NCI-H1048 (cell line): Measurements from ENCODE around the gene PIK3C2B.
"Not testable (repeated sequence)": the region's sequence is repeated elsewhere in the genome, so short reads cannot be mapped to it uniquely, and the experiment has no call there.

Source experiments
- DNase-seq: peaks from one replicate; lab custom pipeline; 2025; lab: John Stamatoyannopoulos, UW

The PIK3C2B gene

DNA sequence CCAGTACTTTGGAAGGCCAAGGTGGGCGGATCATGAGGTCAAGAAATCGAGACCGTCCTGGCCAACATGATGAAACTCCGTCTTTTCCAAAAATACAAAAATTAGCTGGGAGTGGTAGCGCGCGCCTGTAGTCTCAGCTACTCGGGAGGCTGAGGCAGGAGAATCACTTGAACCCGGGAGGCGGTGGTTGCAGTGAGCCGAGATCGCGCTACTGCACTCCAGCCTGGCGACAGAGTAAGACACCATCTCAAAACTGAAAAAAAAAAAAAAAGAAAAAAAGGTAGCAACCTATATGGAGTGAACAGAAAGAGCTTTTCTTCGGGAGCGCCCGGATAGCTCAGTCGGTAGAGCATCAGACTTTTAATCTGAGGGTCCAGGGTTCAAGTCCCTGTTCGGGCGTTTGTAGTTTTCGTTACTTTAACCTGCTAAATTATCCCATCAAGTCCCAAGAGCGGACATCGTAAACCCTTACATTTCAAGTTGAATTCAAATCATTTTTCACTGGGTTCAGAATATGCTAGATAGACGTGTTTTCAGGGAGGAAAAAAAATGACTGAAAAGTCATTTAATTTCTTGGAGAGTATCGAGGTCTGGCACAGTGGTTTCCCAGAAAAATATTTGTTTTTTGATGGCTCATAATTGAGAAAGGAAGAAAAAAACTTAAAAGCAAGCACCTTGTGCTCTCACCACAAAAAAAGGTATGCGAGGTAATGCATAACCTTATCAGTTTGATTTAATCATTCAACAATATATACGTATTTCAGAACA lies 11.8 kb upstream of the PIK3C2B start:
- peak; percentile 84 for DNase-seq

- DNase-seq, result no peak
Observed at GRCh38 chr1:204505674-204506200, 11.1 kb upstream of the PIK3C2B start.

DNA sequence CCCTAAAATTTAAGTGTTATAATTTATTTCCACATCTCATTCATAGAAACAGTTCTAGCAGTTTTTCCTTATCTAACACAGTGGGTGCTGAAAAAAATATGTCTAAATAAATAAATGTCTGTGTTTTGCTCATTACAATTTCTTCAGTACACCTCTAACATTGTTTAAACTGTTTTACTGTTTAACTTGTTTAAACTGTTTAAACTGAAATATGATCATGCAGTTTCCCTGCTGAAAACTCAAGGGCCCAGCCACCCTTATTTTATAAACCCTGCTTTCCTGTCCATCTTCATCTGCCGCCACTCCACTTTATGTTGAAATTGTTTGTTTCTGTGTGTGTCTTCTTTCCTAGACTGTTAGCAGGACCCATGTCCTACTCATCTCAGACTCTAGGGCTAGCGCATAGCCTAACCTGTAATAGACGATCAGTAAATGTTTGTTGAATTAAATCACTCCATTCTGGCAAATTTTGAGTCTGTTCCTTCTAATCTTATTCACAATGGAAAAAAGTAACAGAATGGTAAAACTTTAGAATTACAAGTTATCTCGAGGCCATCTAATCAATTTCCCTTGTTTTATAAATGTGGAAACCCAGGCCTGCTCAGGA lies 9.4 kb upstream of the PIK3C2B start:
- no peak for DNase-seq

DNA sequence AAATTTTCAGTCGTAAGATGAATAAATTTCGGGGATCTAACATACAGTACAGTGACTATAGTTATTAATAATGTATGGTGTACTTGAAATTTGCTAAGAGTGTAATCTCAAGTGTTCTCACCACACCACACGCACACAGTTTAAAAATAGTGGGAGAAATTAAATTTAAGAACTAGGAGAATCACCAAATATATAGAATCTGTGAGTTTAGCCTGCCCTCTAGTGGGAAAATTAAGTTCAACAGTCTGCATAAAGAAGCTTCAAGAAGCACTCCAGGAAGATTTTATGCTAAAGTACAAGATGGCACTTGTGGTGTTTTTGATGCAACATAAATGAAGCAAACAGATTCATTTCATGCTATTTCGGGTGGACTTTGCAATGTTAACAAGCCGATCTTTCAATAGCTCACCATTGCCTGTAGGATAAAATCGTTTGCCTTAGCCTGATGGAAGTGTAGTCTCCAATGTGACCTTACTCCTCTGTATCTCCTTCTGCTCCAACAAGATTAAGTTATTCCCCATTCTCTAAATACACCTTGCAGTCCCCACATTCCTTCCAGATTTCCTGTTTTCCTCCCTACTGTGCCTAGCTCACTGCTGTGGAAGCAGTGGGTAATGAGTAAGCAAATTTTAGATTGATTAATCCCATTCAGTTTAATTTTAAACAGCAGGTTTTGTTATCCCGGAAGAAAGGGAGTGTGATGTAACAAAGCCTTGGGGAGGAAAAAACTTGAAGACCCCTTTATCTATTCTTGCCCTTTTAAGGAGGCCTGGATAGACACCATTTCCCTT lies 8.7 kb upstream of the PIK3C2B start:
- DNase-seq, result peak; percentile 54

DNA sequence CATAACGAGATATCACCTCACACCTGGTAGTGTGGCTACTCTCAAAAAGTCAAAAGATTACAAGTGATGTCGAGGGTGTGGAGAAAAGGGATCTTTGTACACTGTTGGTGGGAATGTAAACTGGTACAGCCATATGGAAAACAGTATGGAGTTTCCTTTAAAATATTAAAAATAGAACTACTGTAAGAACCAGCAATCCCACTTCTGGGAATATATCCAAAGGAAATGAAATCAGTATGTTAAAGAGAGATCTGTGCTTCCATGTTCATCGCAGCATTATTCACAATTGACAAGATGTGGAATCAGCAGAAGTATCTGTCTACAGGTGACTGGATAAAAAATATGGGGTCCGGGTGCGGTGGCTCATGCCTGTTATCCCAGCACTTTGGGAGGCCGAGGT lies 7.6 kb upstream of the PIK3C2B start:
- no peak for DNase-seq

GRCh38 chr1:204499511-204500468 lies 5.2 kb upstream of the PIK3C2B start:
- no peak for DNase-seq

DNA sequence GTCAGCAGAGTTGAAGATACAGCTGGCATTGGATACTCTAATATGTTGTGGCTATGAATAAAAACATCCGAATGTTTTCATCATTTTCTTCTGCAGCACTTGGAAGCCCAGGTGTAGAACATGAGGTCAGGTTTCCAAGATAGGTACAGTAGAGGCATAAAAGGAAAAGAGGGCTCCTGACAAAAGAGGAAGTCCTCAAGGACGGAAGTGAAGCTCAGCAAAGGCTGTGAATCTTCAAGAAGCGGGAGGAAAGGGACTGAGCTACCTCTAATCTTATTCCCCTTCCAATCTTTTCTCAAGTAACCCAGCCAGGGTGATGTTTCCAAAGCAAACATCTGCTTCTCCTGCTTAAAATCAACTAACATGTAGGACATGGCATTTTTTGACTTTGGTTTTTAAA lies 4.4 kb upstream of the PIK3C2B start:
- DNase-seq, result no peak

DNA sequence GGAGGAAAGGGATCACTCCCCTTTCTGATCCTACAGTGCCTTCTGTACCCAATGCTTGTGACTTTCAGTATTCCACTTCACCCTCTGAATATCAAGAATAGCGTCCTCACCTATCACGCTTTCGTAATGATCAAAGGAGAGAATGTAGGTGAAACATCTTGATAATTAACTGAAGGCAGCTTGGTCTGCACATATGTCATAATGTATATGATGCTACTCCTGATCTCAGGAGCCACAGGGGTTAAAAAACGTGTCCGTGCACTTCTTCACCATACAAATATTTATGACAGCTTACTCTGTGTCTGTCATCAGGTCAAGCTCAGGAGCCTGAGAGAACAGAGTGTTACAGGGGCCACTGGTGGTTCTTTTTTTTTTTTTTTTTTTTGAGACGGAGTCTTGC lies 1.2 kb upstream of the PIK3C2B start:
- DNase-seq, result no peak

- DNase-seq, result peak; percentile 77
Observed at GRCh38 chr1:204495078-204495753, 611 bp upstream of the PIK3C2B start.

DNA sequence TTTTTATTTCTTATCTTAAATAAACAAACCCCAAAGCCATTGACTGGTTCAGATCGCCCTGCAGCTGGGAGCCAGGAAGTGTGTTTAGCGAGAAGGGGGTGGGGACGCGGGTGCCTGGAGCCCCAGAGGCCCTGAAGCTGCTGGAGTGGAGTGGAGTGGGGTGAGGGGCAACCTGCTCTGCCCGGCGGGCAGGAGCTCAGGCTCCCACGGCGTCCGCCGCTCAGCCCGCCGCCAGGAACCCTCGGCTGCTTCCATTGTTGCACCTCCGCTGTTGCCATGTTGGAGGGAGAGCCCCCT lies 673 bp downstream of the PIK3C2B start:
- DNase-seq, result peak; percentile 67

- peak; percentile 30 for DNase-seq
Observed at GRCh38 chr1:204493145-204493983, 1.2 kb downstream of the PIK3C2B start.

GRCh38 chr1:204491655-204492054 lies 3.0 kb downstream of the PIK3C2B start:
- no peak for DNase-seq

DNA sequence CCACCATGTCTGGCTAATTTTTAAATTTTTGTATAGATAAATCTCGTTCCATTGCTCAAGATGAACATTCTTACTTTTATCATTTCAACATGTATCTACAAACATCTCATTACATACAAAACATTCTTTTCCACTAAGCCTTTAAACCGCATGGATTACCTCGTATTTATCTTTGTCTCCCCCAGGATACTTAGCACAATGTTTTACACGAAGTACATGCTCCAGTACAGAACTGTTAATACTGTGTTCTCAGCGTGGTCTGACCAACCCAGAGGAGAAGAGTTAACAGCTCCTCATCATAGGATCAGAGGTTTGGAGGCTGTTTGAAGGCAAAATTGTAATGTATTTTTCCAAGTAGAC lies 7.4 kb downstream of the PIK3C2B start:
- no peak for DNase-seq

GRCh38 chr1:204486513-204487255 lies 7.9 kb downstream of the PIK3C2B start:
- DNase-seq, result not testable (repeated sequence)

DNA sequence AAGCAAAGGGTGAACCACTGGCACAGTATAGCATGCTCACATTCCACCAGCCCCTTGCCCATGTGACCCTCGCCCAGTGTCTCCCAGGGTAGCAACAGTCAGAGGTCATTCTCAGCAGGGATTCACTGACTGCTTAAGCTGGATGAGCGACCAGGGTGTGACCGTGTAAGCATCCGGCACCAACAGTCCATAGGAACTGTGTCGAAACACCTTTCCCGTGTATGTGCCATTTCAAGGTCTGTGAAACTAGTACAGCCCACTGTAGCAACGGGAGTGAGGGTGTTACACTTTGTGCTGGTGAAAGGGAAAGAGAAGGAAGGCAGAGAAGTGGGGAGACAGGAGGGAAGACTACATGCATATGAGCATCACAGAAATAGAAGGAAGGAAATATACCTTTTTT lies 10.8 kb downstream of the PIK3C2B start:
- no peak for DNase-seq

- no peak for DNase-seq
Observed at GRCh38 chr1:204480515-204480914, 14.1 kb downstream of the PIK3C2B start.

DNA sequence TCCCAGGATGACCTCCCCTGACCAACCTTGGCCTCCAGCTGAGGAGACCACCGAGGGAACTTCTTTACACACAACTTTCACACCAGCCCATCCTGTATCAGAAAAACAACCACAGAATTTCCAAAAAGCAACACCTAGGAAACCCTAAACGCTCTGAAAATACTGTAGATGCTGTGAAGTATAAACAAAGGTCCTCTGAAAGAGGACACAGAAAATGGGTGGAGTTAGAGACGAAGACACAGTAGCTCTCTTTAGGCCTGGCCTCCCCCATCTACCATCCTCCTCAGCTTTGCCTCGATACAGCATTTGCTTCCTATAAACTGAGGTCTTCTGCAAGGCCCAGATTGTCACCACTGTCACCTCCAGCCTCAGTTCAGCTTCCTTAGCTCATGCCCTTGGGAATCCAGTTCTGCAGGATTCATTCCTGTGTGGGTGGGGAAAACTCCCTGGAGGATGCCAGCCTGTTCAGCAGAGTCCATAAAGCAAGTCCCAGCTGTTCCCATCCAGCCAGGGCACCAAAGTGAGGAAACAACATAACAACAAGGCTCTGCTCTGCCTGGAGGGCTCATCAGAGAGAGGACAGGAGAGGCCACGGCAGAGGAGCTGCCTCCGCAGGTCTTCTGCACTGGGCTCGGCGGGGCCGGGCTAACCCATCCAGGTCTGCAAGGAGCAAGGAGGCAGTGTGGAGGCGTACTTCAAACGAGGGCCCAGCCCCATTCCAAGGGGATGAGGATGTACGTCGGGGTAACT lies 15.0 kb downstream of the PIK3C2B start:
- DNase-seq, result no peak

- DNase-seq, result no peak
Observed at GRCh38 chr1:204478921-204479320, 15.7 kb downstream of the PIK3C2B start.
